A549 treated with AZD9567 at 1 μM for 4 hours (cell line): ENCODE measurements around the gene DHRS7C. TPM values are rescaled to one million over a fixed set of nuclear protein-coding genes. Genes with fewer than 3 reads are reported as not detected.

ENCODE experiments used
- total RNA-seq: library from RNA; stranded (reverse); fragments of 200-300 nt; extraction: Qiagen RNA extraction; gene quantifications from 5 replicates; pipeline ENCODE4 v1.2.3, GENCODE V29; 2022; ENCODE audit not compliant: insufficient read depth

Gene DHRS7C, protein sequence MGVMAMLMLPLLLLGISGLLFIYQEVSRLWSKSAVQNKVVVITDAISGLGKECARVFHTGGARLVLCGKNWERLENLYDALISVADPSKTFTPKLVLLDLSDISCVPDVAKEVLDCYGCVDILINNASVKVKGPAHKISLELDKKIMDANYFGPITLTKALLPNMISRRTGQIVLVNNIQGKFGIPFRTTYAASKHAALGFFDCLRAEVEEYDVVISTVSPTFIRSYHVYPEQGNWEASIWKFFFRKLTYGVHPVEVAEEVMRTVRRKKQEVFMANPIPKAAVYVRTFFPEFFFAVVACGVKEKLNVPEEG
- not detected in 5 replicates for total RNA-seq

GRCh38 chr17:9790889-9791876 is at the start of gene DHRS7C:
DHRS7C (minus strand) TSS chr17:9791592; CDS start chr17:9791284, 308 bp downstream.

GRCh38 chr17:9825641-9826150 is 34.3 kb upstream of the DHRS7C start, which contains the start of gene GLP2R:
GLP2R (plus strand) TSS chr17:9825924; CDS start chr17:9826064, 140 bp downstream.

GRCh38 chr17:9821921-9822320 is 30.5 kb upstream of the DHRS7C start, which contains the start of gene GSG1L2:
GSG1L2 (minus strand) TSS chr17:9822079; CDS start chr17:9822071, 8 bp downstream.

Other genes starting within 250 kb of the DHRS7C start
- gene STX8, start 215.8 kb downstream of the DHRS7C start, total RNA-seq = 54.8 to 75.4 TPM (median 65.6 TPM) in 5 replicates
- 0.09 TPM in 1 of 5 replicates, not detected in the others for gene CFAP52, start 214.9 kb downstream of the DHRS7C start, total RNA-seq
- 3.8 to 4.6 TPM (median 4.4 TPM) in 5 replicates for gene USP43, start 146.1 kb downstream of the DHRS7C start, total RNA-seq
- not detected in 5 replicates for gene GSG1L2, start 30.5 kb upstream of the DHRS7C start, total RNA-seq
- 6.8 to 8.2 TPM (median 7.2 TPM) in 5 replicates for gene GLP2R, start 34.3 kb upstream of the DHRS7C start, total RNA-seq
- gene RCVRN, start 113.7 kb upstream of the DHRS7C start, total RNA-seq = 0.13 to 0.20 TPM in 2 of 5 replicates, not detected in the others